Measurements from ENCODE around the gene NUBPL.
"Not testable (repeated sequence)": the region's sequence is repeated elsewhere in the genome, so short reads cannot be mapped to it uniquely, and the experiment has no call there.

Gene NUBPL

GRCh38 chr14:31727797-31728196 lies 166.6 kb downstream of the NUBPL start:
- no peak for DNase-seq (ENCODE audit: low read depth in 3 of 3)

GRCh38 chr14:31740688-31741087 lies 179.5 kb downstream of the NUBPL start:
- no peak for DNase-seq (ENCODE audit: low read depth in 3 of 3)

GRCh38 chr14:31745741-31746140 lies 184.5 kb downstream of the NUBPL start:
- no peak for DNase-seq (ENCODE audit: low read depth in 3 of 3)

- DNase-seq (ENCODE audit: low read depth in 3 of 3) = no peak
Observed at GRCh38 chr14:31746326-31746725, 185.1 kb downstream of the NUBPL start.

GRCh38 chr14:31749275-31749674 lies 188.1 kb downstream of the NUBPL start:
- no peak for DNase-seq (ENCODE audit: low read depth in 3 of 3)

GRCh38 chr14:31751047-31751446 lies 189.8 kb downstream of the NUBPL start:
- DNase-seq (ENCODE audit: low read depth in 3 of 3) = not testable (repeated sequence)

- no peak for DNase-seq (ENCODE audit: low read depth in 3 of 3)
Observed at GRCh38 chr14:31752867-31753661, 191.9 kb downstream of the NUBPL start.

GRCh38 chr14:31758941-31759340 lies 197.7 kb downstream of the NUBPL start:
- DNase-seq (ENCODE audit: low read depth in 3 of 3) = no peak

GRCh38 chr14:31760277-31760676 lies 199.1 kb downstream of the NUBPL start:
- DNase-seq (ENCODE audit: low read depth in 3 of 3) = no peak

- no peak for DNase-seq (ENCODE audit: low read depth in 3 of 3)
Observed at GRCh38 chr14:31761325-31761724, 200.1 kb downstream of the NUBPL start.

- DNase-seq (ENCODE audit: low read depth in 3 of 3) = no peak
Observed at GRCh38 chr14:31763041-31763440, 201.8 kb downstream of the NUBPL start.

GRCh38 chr14:31766315-31766892 lies 205.2 kb downstream of the NUBPL start:
- no peak for DNase-seq (ENCODE audit: low read depth in 3 of 3)

GRCh38 chr14:31768355-31768754 lies 207.2 kb downstream of the NUBPL start:
- no peak for DNase-seq (ENCODE audit: low read depth in 3 of 3)

- no peak for DNase-seq (ENCODE audit: low read depth in 3 of 3)
Observed at GRCh38 chr14:31770271-31770670, 209.1 kb downstream of the NUBPL start.

GRCh38 chr14:31774567-31774966 lies 213.4 kb downstream of the NUBPL start:
- no peak for DNase-seq (ENCODE audit: low read depth in 3 of 3)

- no peak for DNase-seq (ENCODE audit: low read depth in 3 of 3)
Observed at GRCh38 chr14:31777312-31777711, 216.1 kb downstream of the NUBPL start.

- no peak for DNase-seq (ENCODE audit: low read depth in 3 of 3)
Observed at GRCh38 chr14:31781578-31781977, 220.4 kb downstream of the NUBPL start.

GRCh38 chr14:31785574-31785973 lies 224.4 kb downstream of the NUBPL start:
- no peak for DNase-seq (ENCODE audit: low read depth in 3 of 3)

- DNase-seq (ENCODE audit: low read depth in 3 of 3) = no peak
Observed at GRCh38 chr14:31787377-31787776, 226.2 kb downstream of the NUBPL start.

- no peak for DNase-seq (ENCODE audit: low read depth in 3 of 3)
Observed at GRCh38 chr14:31788340-31788739, 227.1 kb downstream of the NUBPL start.

- no peak for DNase-seq (ENCODE audit: low read depth in 3 of 3)
Observed at GRCh38 chr14:31792726-31793125, 231.5 kb downstream of the NUBPL start.

- DNase-seq (ENCODE audit: low read depth in 3 of 3) = not testable (repeated sequence)
Observed at GRCh38 chr14:31797946-31798345, 236.7 kb downstream of the NUBPL start.

GRCh38 chr14:31802838-31803237 lies 241.6 kb downstream of the NUBPL start:
- DNase-seq (ENCODE audit: low read depth in 3 of 3) = no peak

GRCh38 chr14:31806249-31806648 lies 245.0 kb downstream of the NUBPL start:
- no peak for DNase-seq (ENCODE audit: low read depth in 3 of 3)

Data from stimulated activated CD4-positive, alpha-beta T cell treated with anti-CD3 and anti-CD28 coated beads, TNF-alpha, amount 100 ng/mL, for 4 hours (primary cell).